Left ventricle myocardium inferior (tissue), 1 donor: Measurements from ENCODE around the gene LEO1. TPM values are rescaled to one million over a fixed set of nuclear protein-coding genes. Genes with fewer than 3 reads are reported as not detected.

Experiments
- DNase-seq: peaks from one replicate; pipeline ENCODE4 v3.0.0-alpha.2; 2020
- H3K27ac ChIP-seq: fragments of 200-600 bp; replicated peaks from 2 replicates; pipeline ENCODE4 v1.8.0; 2021
- H3K27me3 ChIP-seq: fragments of 200-600 bp; 2 replicates; pipeline ENCODE4 v1.8.0; 2021; ENCODE audit warnings: low read depth
- H3K36me3 ChIP-seq: fragments of 200-600 bp; 2 replicates; pipeline ENCODE4 v1.8.0; 2021
- H3K4me1 ChIP-seq: fragments of 200-600 bp; 2 replicates; pipeline ENCODE4 v1.8.0; 2021
- H3K4me3 ChIP-seq: fragments of 200-600 bp; 2 replicates; pipeline ENCODE4 v1.8.0; 2021; ENCODE audit warnings: mild to moderate bottlenecking, moderate library complexity
- H3K9me3 ChIP-seq: fragments of 200-600 bp; replicated peaks from 2 replicates; pipeline ENCODE4 v1.8.0; 2021
- CTCF ChIP-seq: fragments of 200-600 bp; IDR thresholded peaks from 2 replicates; pipeline ENCODE4 v1.8.0; 2021; ENCODE audit warnings: antibody characterized with exemption, mild to moderate bottlenecking, borderline replicate concordance
- intact Hi-C: fragments of 100-400 bp; cut with micrococcal nuclease; formaldehyde crosslinking; loops from one replicate; pipeline ENCODE4 v1.11.0; 2022
- total RNA-seq: library from RNA; stranded (reverse); fragmentation: NEBNext Ultra II Directional; extraction: Animal tissue kit (Norgen Biotek cat#: 25700); gene quantifications from one replicate; pipeline ENCODE4 v1.2.1, GENCODE V29; 2021
- donor health status: DM: no; HTN: yes; CAD: no; lungs with severe emphysema.

Gene LEO1
- total RNA-seq, 1 donor from 2014 or later = 9.7 TPM

DNA sequence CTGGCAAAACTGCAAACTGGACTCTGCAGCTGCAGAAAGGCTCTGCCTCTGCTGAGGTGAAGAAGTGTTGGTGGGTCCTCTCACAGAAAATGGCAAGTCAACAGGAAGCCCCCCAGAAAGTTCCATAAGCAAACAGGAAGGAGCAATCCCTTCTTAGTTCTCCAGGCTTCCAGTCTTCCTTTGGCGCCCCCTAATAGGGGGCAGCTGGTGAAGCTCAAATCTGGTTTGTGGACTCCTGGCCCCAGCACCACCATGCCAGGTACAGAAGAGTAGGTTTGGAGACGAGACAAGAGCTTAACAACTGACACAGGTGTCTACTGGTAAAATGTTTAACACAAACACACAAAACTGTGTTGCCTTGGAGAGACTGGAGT is 35.5 kb downstream of the LEO1 start:
- intact Hi-C loops = no loop called here
- no peak for TF ChIP-seq CTCF
- Histone ChIP-seq H3K4me1 (no peaks in the 10 kb centered on the region), H3K4me3 (no peak overlapping the region), H3K27me3 (no peaks in the 10 kb centered on the region), H3K9me3 (no peaks in the 10 kb centered on the region), H3K27ac (no peak overlapping the region), H3K36me3 (peaks cover 20% of the 10 kb centered on the region)
- no peak for DNase-seq

DNA sequence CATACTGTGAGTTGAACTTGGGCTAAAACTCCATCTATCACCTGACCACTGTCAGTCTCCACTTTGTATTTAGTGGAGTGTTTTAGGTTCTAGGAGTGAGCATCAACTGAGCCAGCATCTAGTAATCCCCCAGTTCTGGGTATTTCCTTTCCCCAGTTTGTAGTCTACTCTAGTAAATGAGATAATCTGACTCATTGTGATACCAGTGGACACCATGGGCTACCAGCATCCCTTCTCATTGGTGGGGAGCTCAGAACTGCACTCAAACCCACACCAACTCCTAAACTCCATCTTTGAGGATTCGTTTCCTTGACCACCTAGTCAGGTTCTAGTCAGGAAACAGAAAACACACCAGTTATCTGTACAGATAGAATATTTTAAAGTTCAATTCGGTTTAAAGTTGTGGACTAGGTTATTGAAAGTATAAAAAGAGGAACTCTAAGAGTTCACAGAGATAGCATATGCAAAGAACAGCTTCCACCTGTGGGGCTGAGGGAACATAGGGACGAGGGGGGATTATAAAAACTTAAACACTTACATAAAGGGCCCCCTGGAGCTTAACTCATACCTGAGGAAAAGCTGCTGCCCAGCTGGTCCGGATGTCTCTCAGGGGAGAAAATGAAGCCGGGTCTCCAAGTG is 36.0 kb downstream of the LEO1 start:
- Histone ChIP-seq H3K27me3 (no peaks in the 10 kb centered on the region), H3K4me3 (no peak overlapping the region), H3K36me3 (peaks cover 24% of the 10 kb centered on the region), H3K27ac (no peak overlapping the region), H3K4me1 (no peaks in the 10 kb centered on the region), H3K9me3 (no peaks in the 10 kb centered on the region)
- no peak for DNase-seq
- intact Hi-C loops = no loop called here
- TF ChIP-seq CTCF = no peak

DNA sequence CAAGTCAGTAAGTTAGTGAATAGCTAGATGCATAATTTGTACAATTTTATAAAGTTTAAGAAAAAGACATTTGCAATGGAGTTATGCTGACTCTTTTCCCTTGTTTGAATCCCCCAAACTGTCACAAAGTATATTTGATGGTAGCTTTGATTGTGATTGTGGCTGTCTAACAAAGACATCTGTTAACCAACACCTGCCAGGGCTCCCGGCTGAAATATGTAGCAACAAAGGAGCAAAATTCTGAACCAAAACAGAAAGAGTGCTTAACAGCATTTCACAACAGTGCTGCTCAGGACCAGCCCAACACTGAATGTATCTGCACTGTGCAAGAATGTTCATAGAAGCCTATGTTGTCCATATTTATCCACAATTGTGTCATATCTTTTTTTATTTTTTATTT is 39.4 kb downstream of the LEO1 start:
- no peak for DNase-seq
- intact Hi-C loops = no loop called here
- Histone ChIP-seq H3K4me1 (no peaks in the 10 kb centered on the region), H3K36me3 (peaks cover 32% of the 10 kb centered on the region), H3K9me3 (no peaks in the 10 kb centered on the region), H3K27ac (no peak overlapping the region), H3K27me3 (no peaks in the 10 kb centered on the region), H3K4me3 (no peak overlapping the region)
- TF ChIP-seq CTCF = no peak

DNA sequence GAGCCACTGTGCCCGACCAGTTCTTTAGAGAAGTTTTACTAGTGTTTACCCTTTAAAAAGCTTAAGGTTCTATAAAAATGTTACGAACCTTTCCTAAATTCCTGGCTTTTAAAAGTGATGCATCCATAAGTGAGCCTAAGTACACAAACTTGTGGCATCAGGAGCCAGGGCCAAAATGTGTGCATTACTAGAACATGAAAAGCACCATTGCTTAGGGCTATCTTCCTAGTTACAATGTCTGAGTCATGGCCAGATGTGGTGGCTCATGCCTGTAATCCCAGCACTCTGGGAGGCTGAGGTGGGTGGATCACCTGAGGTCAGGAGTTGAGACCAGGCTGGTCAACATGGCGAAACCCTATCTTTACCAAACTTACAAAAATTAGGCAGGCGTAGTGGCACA is 39.9 kb downstream of the LEO1 start:
- no peak for DNase-seq
- TF ChIP-seq CTCF = no peak
- H3K4me3 ChIP-seq = no peak overlapping the region

DNA sequence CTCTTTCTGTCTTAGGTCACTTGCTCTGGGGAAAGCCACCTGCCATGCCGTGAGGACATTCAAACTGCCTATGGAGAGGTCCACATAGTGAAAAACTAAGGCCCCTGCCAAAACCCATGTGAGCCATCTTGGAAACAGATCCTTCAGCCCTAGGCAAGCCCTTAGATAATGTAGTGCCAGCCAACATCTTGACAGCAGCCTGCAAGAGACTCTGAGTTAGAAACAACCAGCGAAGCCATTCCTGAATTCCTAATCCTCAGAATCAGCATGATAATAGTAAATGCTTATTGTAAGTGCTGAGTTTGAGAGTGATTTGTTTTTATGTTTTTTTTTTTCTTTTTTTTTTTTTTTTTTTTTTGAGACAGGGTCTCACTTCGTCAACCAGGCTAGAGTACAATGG is 40.6 kb downstream of the LEO1 start:
- Histone ChIP-seq H3K4me3 (no peak overlapping the region), H3K36me3 (peaks cover 26% of the 10 kb centered on the region), H3K4me1 (no peaks in the 10 kb centered on the region), H3K27ac (no peak overlapping the region), H3K27me3 (no peaks in the 10 kb centered on the region), H3K9me3 (no peaks in the 10 kb centered on the region)
- no peak for TF ChIP-seq CTCF
- intact Hi-C loops = no loop called here
- no peak for DNase-seq

More for the DNA sequence above, 39.9 kb downstream of the LEO1 start:
- Histone ChIP-seq H3K9me3 (no peaks in the 10 kb centered on the region), H3K36me3 (peaks cover 28% of the 10 kb centered on the region), H3K4me1 (no peaks in the 10 kb centered on the region), H3K27me3 (no peaks in the 10 kb centered on the region), H3K27ac (no peak overlapping the region)
- intact Hi-C loops = no loop called here
